Measurements from ENCODE around the gene DNAJC17. TPM values are rescaled to one million over a fixed set of nuclear protein-coding genes. Genes with fewer than 3 reads are reported as not detected.

The DNAJC17 gene
- total RNA-seq, 1 donor from 2014 or later: 49.3 TPM

GRCh38 chr15:40739854-40740253, 67.4 kb downstream of the DNAJC17 start:
- no peak overlapping the region for H3K4me3 ChIP-seq
- H3K27me3 Mint-ChIP-seq (ENCODE audit: insufficient read depth, low read depth): peaks cover 4% of the 10 kb centered on the region
- no peaks in the 10 kb centered on the region for H3K27me3 ChIP-seq

GRCh38 chr15:40739047-40739446, 68.2 kb downstream of the DNAJC17 start:
- H3K4me2 ChIP-seq: no peak overlapping the region
- H3K27ac ChIP-seq: no peak overlapping the region
- H3F3A ChIP-seq (ENCODE audit: low read depth): peaks cover 21% of the 10 kb centered on the region
- Mint-ChIP-seq H3K27me3 (ENCODE audit: insufficient read depth, low read depth) (peaks cover 4% of the 10 kb centered on the region), H3K4me3 (no peak overlapping the region), H3K9me3 (no peaks in the 10 kb centered on the region), H3K36me3 (peaks cover 14% of the 10 kb centered on the region), H3K27ac (no peak overlapping the region), H3K4me1 (no peaks in the 10 kb centered on the region)
- H3K9me3 ChIP-seq (ENCODE audit: low read depth): no peaks in the 10 kb centered on the region
- no peak overlapping the region for H2AFZ ChIP-seq (replicated peaks)
- H4K20me1 ChIP-seq (ENCODE audit: low read depth): peaks cover 5% of the 10 kb centered on the region
- no peaks in the 10 kb centered on the region for H3K27me3 ChIP-seq
- H3K4me3 ChIP-seq: no peak overlapping the region
- H3K36me3 ChIP-seq: no peaks in the 10 kb centered on the region
- no peak overlapping the region for H3K9ac ChIP-seq
- no peak for DNase-seq (ENCODE audit: low spot score)
- H3K79me2 ChIP-seq (ENCODE audit: low read depth): no peaks in the 10 kb centered on the region
- TF ChIP-seq EZH2phosphoT487 (IDR thresholded peaks at IDR 0.05) (no peak), CTCF (IDR thresholded peaks at IDR 0.05) (no peak), EZH2 (IDR thresholded peaks at IDR 0.05) (no peak)
- H3K4me1 ChIP-seq: no peaks in the 10 kb centered on the region

More at GRCh38 chr15:40739854-40740253, 67.4 kb downstream of the DNAJC17 start:
- Histone ChIP-seq H3F3A (ENCODE audit: low read depth) (peaks cover 28% of the 10 kb centered on the region), H4K20me1 (ENCODE audit: low read depth) (peaks cover 5% of the 10 kb centered on the region), H3K9me3 (ENCODE audit: low read depth) (no peaks in the 10 kb centered on the region), H3K9ac (no peak overlapping the region), H2AFZ (replicated peaks) (no peak overlapping the region), H3K27ac (no peak overlapping the region), H3K4me2 (no peak overlapping the region), H3K79me2 (ENCODE audit: low read depth) (no peaks in the 10 kb centered on the region), H3K4me1 (no peaks in the 10 kb centered on the region), H3K36me3 (no peaks in the 10 kb centered on the region)
- peaks cover 16% of the 10 kb centered on the region for H3K36me3 Mint-ChIP-seq
- no peaks in the 10 kb centered on the region for H3K4me1 Mint-ChIP-seq
- no peak for DNase-seq (ENCODE audit: low spot score)
- TF ChIP-seq EZH2phosphoT487 (IDR thresholded peaks at IDR 0.05): no peak
- no peak for TF ChIP-seq EZH2 (IDR thresholded peaks at IDR 0.05)
- TF ChIP-seq CTCF (IDR thresholded peaks at IDR 0.05): peak; percentile 13
- H3K27ac Mint-ChIP-seq: no peak overlapping the region
- no peak overlapping the region for H3K4me3 Mint-ChIP-seq
- H3K9me3 Mint-ChIP-seq: no peaks in the 10 kb centered on the region

- Histone ChIP-seq H2AFZ (replicated peaks) (no peak overlapping the region), H3K79me2 (ENCODE audit: low read depth) (no peaks in the 10 kb centered on the region), H3K27ac (no peak overlapping the region), H3K9me3 (ENCODE audit: low read depth) (no peaks in the 10 kb centered on the region), H3K4me1 (no peaks in the 10 kb centered on the region), H4K20me1 (ENCODE audit: low read depth) (peaks cover 5% of the 10 kb centered on the region), H3F3A (ENCODE audit: low read depth) (peaks cover 18% of the 10 kb centered on the region), H3K4me2 (no peak overlapping the region), H3K4me3 (no peak overlapping the region), H3K9ac (no peak overlapping the region), H3K27me3 (no peaks in the 10 kb centered on the region), H3K36me3 (no peaks in the 10 kb centered on the region)
- no peak overlapping the region for H3K27ac Mint-ChIP-seq
- no peak overlapping the region for H3K4me3 Mint-ChIP-seq
- no peaks in the 10 kb centered on the region for H3K9me3 Mint-ChIP-seq
- no peaks in the 10 kb centered on the region for H3K4me1 Mint-ChIP-seq
- peaks cover 4% of the 10 kb centered on the region for H3K27me3 Mint-ChIP-seq (ENCODE audit: insufficient read depth, low read depth)
- peaks cover 9% of the 10 kb centered on the region for H3K36me3 Mint-ChIP-seq
- no peak for TF ChIP-seq EZH2phosphoT487 (IDR thresholded peaks at IDR 0.05)
- TF ChIP-seq EZH2 (IDR thresholded peaks at IDR 0.05): no peak
- no peak for TF ChIP-seq CTCF (IDR thresholded peaks at IDR 0.05)
- no peak for DNase-seq (ENCODE audit: low spot score)
Measured at GRCh38 chr15:40737048-40737447, 70.2 kb downstream of the DNAJC17 start.

Measured in neural progenitor cell (in vitro differentiated cells).